H9 (cell line): ENCODE data around the gene KRT85. TPM values are rescaled to one million over a fixed set of nuclear protein-coding genes. Genes with fewer than 3 reads are reported as not detected.

Source experiments
- DNase-seq: peaks from one replicate; pipeline ENCODE4 v3.0.0-alpha.2; 2017
- H2AFZ ChIP-seq: one replicate; pipeline ENCODE4 v1.6.1; 2013; ENCODE audit warnings: mild to moderate bottlenecking, low read length, control low read depth, moderate library complexity
- H2AK5ac ChIP-seq: 2 replicates; pipeline ENCODE4 v1.6.1; 2013; ENCODE audit warnings: low read length, control low read depth, mixed read lengths; ENCODE audit not compliant: insufficient read length
- H2BK120ac ChIP-seq: one replicate; pipeline ENCODE4 v1.6.1; 2013; ENCODE audit warnings: low read depth, mild to moderate bottlenecking, low read length, control low read depth, inconsistent platforms; ENCODE audit not compliant: poor library complexity, severe bottlenecking
- H2BK12ac ChIP-seq: 2 replicates; pipeline ENCODE4 v1.6.1; 2013; ENCODE audit warnings: low read length, control low read depth, mixed read lengths, low read depth; ENCODE audit not compliant: insufficient read length
- H2BK15ac ChIP-seq: 2 replicates; pipeline ENCODE4 v1.6.1; 2013; ENCODE audit warnings: low read depth, low read length, control low read depth
- H2BK20ac ChIP-seq: one replicate; pipeline ENCODE4 v1.6.1; 2013; ENCODE audit warnings: low read depth, mild to moderate bottlenecking, low read length, control low read depth, inconsistent platforms; ENCODE audit not compliant: poor library complexity, severe bottlenecking
- H2BK5ac ChIP-seq: 2 replicates; pipeline ENCODE4 v1.6.1; 2013; ENCODE audit warnings: low read length, control low read depth, mixed read lengths; ENCODE audit not compliant: insufficient read length
- H3K14ac ChIP-seq: 2 replicates; pipeline ENCODE4 v1.6.1; 2013; ENCODE audit warnings: low read length, control low read depth; ENCODE audit not compliant: insufficient read depth
- H3K18ac ChIP-seq: 2 replicates; pipeline ENCODE4 v1.6.1; 2013; ENCODE audit warnings: low read depth, mild to moderate bottlenecking, mixed read lengths, low read length, control low read depth; ENCODE audit not compliant: insufficient read length
- H3K23ac ChIP-seq: 2 replicates; pipeline ENCODE4 v1.6.1; 2013; ENCODE audit warnings: low read length, control low read depth, mixed read lengths, low read depth; ENCODE audit not compliant: insufficient read length
- H3K23me2 ChIP-seq: 2 replicates; pipeline ENCODE4 v1.6.1; 2013; ENCODE audit warnings: low read depth, mild to moderate bottlenecking, mixed read lengths, low read length, control low read depth; ENCODE audit not compliant: insufficient read length, poor library complexity, severe bottlenecking
- H3K27ac ChIP-seq: 2 replicates; pipeline ENCODE4 v1.5.1; 2013; ENCODE audit warnings: low read length, control low read depth, mixed read lengths, low read depth; ENCODE audit not compliant: insufficient read length
- H3K27me3 ChIP-seq: 2 replicates; pipeline ENCODE4 v1.6.1; 2013; ENCODE audit warnings: low read length, control low read depth, inconsistent platforms; ENCODE audit not compliant: insufficient read depth
- H3K4ac ChIP-seq: 2 replicates; pipeline ENCODE4 v1.6.1; 2013; ENCODE audit warnings: low read depth, mild to moderate bottlenecking, control low read depth, inconsistent platforms, low read length, moderate library complexity
- H3K4me1 ChIP-seq: 2 replicates; pipeline ENCODE4 v1.6.1; 2013; ENCODE audit warnings: low read length, control low read depth, inconsistent platforms; ENCODE audit not compliant: insufficient read depth
- H3K4me2 ChIP-seq: 2 replicates; pipeline ENCODE4 v1.6.1; 2013; ENCODE audit warnings: low read length, control low read depth, mixed read lengths; ENCODE audit not compliant: insufficient read length, insufficient read depth
- H3K56ac ChIP-seq: 2 replicates; pipeline ENCODE4 v1.6.1; 2013; ENCODE audit warnings: low read depth, mild to moderate bottlenecking, mixed read lengths, low read length, control low read depth; ENCODE audit not compliant: insufficient read length
- H3K79me1 ChIP-seq: 2 replicates; pipeline ENCODE4 v1.6.1; 2013; ENCODE audit warnings: low read depth, mild to moderate bottlenecking, moderate library complexity, low read length, control low read depth, inconsistent platforms; ENCODE audit not compliant: insufficient read depth, poor library complexity, severe bottlenecking
- H3K79me2 ChIP-seq: 2 replicates; pipeline ENCODE4 v1.6.1; 2013; ENCODE audit warnings: low read length, control low read depth, inconsistent platforms; ENCODE audit not compliant: insufficient read depth
- H3K9ac ChIP-seq: 2 replicates; pipeline ENCODE4 v1.6.1; 2013; ENCODE audit warnings: low read length, control low read depth, mixed read lengths; ENCODE audit not compliant: insufficient read length; ENCODE audit errors: extremely low read depth
- H3K9me3 ChIP-seq: one replicate; pipeline ENCODE4 v1.6.1; 2013; ENCODE audit warnings: low read depth, low read length, inconsistent platforms; ENCODE audit not compliant: control insufficient read depth
- H3T11ph ChIP-seq: one replicate; pipeline ENCODE4 v1.6.1; 2013; ENCODE audit warnings: mild to moderate bottlenecking, low read length, control low read depth, inconsistent platforms
- H4K20me1 ChIP-seq: one replicate; pipeline ENCODE4 v1.6.1; 2013; ENCODE audit not compliant: control insufficient read depth, insufficient read length, insufficient read depth
- H4K5ac ChIP-seq: 2 replicates; pipeline ENCODE4 v1.6.1; 2013; ENCODE audit warnings: low read depth, mild to moderate bottlenecking, mixed read lengths, low read length, control low read depth; ENCODE audit not compliant: insufficient read length
- H4K8ac ChIP-seq: replicated peaks from 2 replicates; pipeline ENCODE4 v1.6.1; 2013; ENCODE audit warnings: low read length, control low read depth, mixed read lengths, low read depth; ENCODE audit not compliant: insufficient read length
- H4K91ac ChIP-seq: 2 replicates; pipeline ENCODE4 v1.6.1; 2013; ENCODE audit warnings: low read depth, mild to moderate bottlenecking, moderate library complexity, mixed read lengths, low read length, control low read depth; ENCODE audit not compliant: insufficient read length
- H3K27ac Mint-ChIP-seq, 3 experiments: 2 replicates in 2 of 3; 3 replicates in 1 of 3; pipeline ENCODE4 v1.8.0; 2020 to 2021; ENCODE audit warnings: mixed read lengths in 3 of 3, mild to moderate bottlenecking in 1 of 3, moderate library complexity in 1 of 3
- H3K27me3 Mint-ChIP-seq: 2 replicates; pipeline ENCODE4 v1.8.0; 2021; ENCODE audit warnings: low read depth, mild to moderate bottlenecking, moderate library complexity, mixed read lengths
- H3K36me3 Mint-ChIP-seq, 3 experiments: 2 replicates in 2 of 3; 3 replicates in 1 of 3; pipeline ENCODE4 v1.8.0; 2020 to 2021; ENCODE audit warnings: low read depth in 3 of 3, mixed read lengths in 3 of 3; ENCODE audit not compliant: insufficient read depth in 1 of 3
- H3K4me1 Mint-ChIP-seq, 2 experiments: 2 replicates each; pipeline ENCODE4 v1.8.0; 2020; ENCODE audit warnings: mixed read lengths in 2 of 2
- H3K4me3 Mint-ChIP-seq, 2 experiments: 2 replicates in 1 of 2; 3 replicates in 1 of 2; pipeline ENCODE4 v1.8.0; 2020 to 2021; ENCODE audit warnings: mild to moderate bottlenecking in 2 of 2, mixed read lengths in 2 of 2, moderate library complexity in 1 of 2
- H3K9me3 Mint-ChIP-seq, 2 experiments: 2 replicates in 1 of 2; 3 replicates in 1 of 2; pipeline ENCODE4 v1.8.0; 2020; ENCODE audit warnings: mild to moderate bottlenecking in 2 of 2, mixed read lengths in 2 of 2, moderate library complexity in 1 of 2
- WGBS: extraction: QIAGEN DNeasy Blood & Tissue Kit; methylation state at CpG from one replicate; pipeline ENCODE4 v1.1.7; 2013; ENCODE audit warnings: missing lambda C conversion rate, low lambda C conversion rate, mixed read lengths; ENCODE audit not compliant: insufficient read length; ENCODE audit errors: extremely low coverage; 5-methylcytosine and 5-hydroxymethylcytosine counted together
- total RNA-seq: library from RNA; stranded (reverse); gene quantifications from 2 replicates; pipeline ENCODE4 v1.2.1, GENCODE V29; 2021
- TF ChIP-seq, protein P1 (sequence below): fragments of 200-600 bp; sonication (generic); conservative IDR thresholded peaks from 3 replicates; pipeline ENCODE4 v1.8.0; 2021; ENCODE audit warnings: antibody characterized with exemption, mild to moderate bottlenecking

Gene KRT85
- total RNA-seq, 1 experiment from 2014 or later, result not detected

DNA sequence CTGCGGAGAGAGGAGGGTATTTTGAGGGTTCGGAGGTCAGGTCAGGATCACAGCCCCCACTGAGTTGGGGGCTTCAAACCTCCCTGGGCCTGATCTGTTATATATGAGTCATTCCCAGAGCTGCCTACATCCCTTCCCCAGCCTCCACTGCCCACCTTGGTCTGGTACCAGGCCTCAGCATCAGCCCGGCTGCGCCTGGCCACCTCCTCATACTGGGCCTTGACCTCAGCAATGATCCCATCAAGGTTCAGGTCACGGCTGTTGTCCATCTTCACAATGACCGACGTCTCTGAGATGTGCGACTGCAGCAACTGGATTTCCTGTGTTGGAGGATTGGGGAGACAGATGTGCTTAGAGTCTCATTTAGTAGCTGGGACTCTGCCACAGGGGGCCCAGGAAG is 13.9 kb upstream of the KRT85 start:
- Histone ChIP-seq H3K9me3 (no peaks in the 10 kb centered on the region), H2BK5ac (no peak overlapping the region), H2BK15ac (no peak overlapping the region), H2BK20ac (no peak overlapping the region), H2AFZ (no peak overlapping the region), H3K9ac (no peak overlapping the region), H2BK12ac (no peak overlapping the region), H4K20me1 (no peaks in the 10 kb centered on the region), H4K8ac (no peak overlapping the region), H3K4me1 (no peaks in the 10 kb centered on the region), H3K79me1 (no peaks in the 10 kb centered on the region), H3K27ac (no peak overlapping the region), H3K23me2 (no peaks in the 10 kb centered on the region), H3K79me2 (no peaks in the 10 kb centered on the region), H3K14ac (no peak overlapping the region), H3K18ac (no peak overlapping the region), H4K91ac (no peak overlapping the region), H3K4me2 (no peak overlapping the region), H3K27me3 (no peaks in the 10 kb centered on the region), H3K56ac (no peak overlapping the region), H2BK120ac (no peak overlapping the region), H3T11ph (no peak overlapping the region), H3K4ac (no peak overlapping the region), H2AK5ac (no peak overlapping the region), H3K23ac (no peak overlapping the region), H4K5ac (no peak overlapping the region)
- no peak for DNase-seq
- no peak overlapping the region for H3K4me3 Mint-ChIP-seq
- H3K9me3 Mint-ChIP-seq, result no peaks in the 10 kb centered on the region; a peak in 1 of 5 replicates
- peaks cover 19% of the 10 kb centered on the region for H3K27me3 Mint-ChIP-seq
- no peaks in the 10 kb centered on the region for H3K4me1 Mint-ChIP-seq
- H3K27ac Mint-ChIP-seq, result no peak overlapping the region
- H3K36me3 Mint-ChIP-seq, result no peaks in the 10 kb centered on the region; a peak in 1 of 7 replicates
- TF ChIP-seq, protein P1, sequence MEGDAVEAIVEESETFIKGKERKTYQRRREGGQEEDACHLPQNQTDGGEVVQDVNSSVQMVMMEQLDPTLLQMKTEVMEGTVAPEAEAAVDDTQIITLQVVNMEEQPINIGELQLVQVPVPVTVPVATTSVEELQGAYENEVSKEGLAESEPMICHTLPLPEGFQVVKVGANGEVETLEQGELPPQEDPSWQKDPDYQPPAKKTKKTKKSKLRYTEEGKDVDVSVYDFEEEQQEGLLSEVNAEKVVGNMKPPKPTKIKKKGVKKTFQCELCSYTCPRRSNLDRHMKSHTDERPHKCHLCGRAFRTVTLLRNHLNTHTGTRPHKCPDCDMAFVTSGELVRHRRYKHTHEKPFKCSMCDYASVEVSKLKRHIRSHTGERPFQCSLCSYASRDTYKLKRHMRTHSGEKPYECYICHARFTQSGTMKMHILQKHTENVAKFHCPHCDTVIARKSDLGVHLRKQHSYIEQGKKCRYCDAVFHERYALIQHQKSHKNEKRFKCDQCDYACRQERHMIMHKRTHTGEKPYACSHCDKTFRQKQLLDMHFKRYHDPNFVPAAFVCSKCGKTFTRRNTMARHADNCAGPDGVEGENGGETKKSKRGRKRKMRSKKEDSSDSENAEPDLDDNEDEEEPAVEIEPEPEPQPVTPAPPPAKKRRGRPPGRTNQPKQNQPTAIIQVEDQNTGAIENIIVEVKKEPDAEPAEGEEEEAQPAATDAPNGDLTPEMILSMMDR, result no peak
- WGBS, result no CpG with 5 or more reads among the region's 8 CpGs
